HT-29 (cell line): ENCODE data around the gene UFSP2. TPM values are rescaled to one million over a fixed set of nuclear protein-coding genes. Genes with fewer than 3 reads are reported as not detected.
"Not testable (repeated sequence)": the region's sequence is repeated elsewhere in the genome, so short reads cannot be mapped to it uniquely, and the experiment has no call there.

Source experiments
- DNase-seq: peaks from one replicate; pipeline ENCODE4 v3.0.0-alpha.2; 2015; ENCODE audit warnings: low spot score
- total RNA-seq: library from RNA; depleted of rRNA; stranded (reverse); fragments of >200 nt; shearing (Covaris generic); gene quantifications from 2 replicates; pipeline ENCODE4 v1.2.3, GENCODE V29; 2014

The UFSP2 gene
- total RNA-seq, 1 experiment from 2014 or later = 5.2 TPM

GRCh38 chr4:185384061-185384460 is 41.7 kb downstream of the UFSP2 start:
- no peak for DNase-seq

DNA sequence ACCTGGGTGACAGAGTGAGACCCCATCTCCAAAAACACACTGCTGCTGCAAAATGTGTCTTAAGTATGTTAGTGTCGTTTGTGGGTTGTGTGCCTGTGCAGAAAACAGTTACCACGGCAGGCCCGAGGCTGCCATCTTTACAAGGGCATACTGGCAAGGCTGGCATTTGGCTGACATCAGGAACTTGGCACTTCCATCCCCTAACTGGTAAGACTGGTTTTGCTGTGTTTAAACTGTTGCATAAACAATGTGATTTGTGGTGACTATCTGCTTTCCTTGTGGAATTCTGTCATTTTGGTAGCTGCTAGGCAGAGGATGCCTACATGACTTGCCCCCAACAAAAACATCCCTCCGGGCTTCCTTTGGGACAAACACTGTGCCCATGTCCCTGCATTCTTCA is 42.3 kb downstream of the UFSP2 start:
- DNase-seq = peak; percentile 70

DNA sequence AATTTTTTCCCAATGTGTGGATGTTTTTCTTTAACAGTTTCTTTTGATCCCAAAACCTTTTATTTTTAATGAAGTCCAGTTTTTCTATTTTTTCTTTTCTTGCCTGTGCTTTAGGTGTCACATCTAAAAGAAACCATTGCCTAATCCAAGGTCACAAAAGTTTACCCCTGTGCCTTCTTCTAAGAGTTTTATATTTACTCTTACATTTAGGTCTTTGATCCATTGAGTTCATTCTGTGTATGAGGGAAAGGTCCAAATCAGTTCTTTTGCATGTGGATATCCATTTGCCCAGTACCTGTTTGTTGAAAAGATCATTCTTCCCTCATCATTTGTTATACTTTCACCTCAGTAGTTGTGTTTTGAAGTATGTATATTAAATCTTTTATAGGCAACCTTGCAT is 43.0 kb downstream of the UFSP2 start:
- DNase-seq = no peak

GRCh38 chr4:185381288-185382196 is 44.2 kb downstream of the UFSP2 start:
- no peak for DNase-seq

DNA sequence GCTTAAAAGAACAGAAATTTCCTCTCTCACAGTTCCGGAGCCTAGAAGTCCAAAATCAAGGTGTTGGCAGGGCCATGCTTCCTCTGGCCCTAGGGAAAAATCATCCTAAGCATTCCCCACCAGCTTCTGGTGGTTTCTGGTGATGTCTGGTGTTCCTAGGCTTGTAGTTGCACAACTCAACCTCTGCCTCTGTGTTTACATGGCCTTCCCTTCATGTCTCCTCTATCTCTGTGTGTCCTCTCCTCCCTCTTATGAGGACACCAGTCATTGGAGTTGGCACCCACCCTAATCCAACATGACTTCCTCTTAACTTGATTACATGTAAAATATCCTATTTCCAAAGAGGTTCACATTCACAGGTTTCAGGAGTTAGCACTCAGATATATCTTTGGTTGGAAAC is 45.4 kb downstream of the UFSP2 start:
- no peak for DNase-seq

- no peak for DNase-seq
Observed at GRCh38 chr4:185379326-185380295, 46.2 kb downstream of the UFSP2 start.

DNA sequence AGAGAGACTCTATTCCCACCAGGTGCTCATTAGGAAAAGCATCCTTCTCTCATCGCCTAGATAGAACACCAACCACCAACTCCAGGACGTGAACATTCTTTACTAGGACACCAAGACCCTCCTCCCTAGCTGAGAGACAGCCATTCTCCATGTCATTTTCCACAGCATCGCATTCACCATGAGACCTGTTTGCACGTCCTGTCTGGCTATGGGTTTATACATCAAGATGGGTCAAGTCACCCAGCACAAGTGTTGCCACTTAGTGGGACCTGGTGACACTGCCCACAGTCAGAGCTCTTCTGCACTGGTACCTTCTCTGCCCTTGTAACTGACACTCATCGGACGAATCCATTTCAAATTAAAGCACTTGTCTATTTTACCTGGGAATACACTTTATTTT is 47.5 kb downstream of the UFSP2 start:
- DNase-seq = no peak

DNA sequence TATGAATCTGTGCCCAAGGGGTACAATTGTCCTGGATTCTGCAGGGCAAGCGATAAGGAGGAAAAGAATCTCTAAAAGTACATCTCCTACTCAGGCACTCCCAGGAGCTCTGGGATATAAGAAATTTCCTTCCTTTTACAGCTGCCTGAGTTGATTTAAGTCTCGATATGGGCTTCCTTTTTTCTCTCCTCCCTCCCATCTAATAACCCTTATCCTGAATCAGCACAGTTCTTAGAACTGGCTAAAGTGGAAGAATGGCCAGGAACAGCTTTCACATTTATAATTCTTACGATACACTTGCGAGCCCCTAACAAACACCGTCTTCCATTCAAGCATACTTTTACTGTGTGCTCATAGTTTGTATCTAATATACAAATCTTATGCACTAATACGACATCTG is 51.2 kb downstream of the UFSP2 start:
- DNase-seq = no peak

- DNase-seq = no peak
Observed at GRCh38 chr4:185374027-185374426, 51.7 kb downstream of the UFSP2 start.

DNA sequence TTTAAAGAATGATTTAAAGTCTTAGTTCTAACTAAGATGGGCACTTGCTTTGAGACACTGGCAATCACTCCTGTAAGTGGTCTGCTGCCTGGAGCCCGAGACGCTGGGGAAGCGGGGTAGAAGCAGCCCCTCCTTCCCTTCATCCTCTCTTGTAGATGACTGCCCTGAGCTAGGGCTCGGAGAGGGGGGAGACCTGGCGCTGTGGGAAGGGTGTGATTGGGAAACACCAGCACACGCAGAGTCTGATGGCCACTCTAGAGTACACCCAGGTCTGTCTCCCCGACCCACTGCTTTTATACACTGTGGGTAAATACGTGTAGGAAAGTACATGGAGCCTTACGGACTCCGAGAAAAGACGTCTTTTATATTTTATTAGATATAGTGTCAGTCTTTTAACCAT is 54.1 kb downstream of the UFSP2 start:
- DNase-seq = no peak

DNA sequence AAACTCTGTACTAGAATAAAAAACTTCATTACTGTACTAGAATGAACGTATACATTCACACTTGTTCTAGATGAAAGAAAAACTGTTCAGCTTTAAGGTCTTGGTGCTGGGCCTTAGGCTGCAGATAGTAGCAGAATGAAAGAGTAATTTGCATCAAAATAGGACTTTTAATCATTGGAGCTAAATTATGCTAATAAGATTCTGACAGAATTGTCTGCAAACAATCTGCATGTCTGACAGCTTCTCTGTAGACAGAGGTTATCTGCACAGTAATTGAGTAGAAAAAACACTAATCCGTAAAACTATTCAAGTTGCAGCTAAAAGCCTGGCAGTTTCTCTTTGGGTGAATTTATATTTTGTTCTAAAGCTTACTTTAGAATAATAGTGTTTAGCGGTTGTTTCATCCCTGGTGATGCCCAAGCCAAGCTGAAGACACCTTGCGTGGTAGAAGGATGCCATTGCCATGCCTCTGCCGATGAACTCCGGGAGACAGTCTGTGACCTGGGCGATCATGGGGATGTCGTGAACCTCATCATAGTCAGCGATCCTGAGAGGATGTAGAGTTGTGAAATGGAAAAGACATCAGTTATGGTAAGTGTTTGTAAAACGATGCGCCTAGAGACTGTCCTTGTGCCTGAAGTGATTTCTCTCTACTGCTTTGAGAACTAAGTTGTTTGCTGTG is 55.4 kb downstream of the UFSP2 start:
- no peak for DNase-seq

GRCh38 chr4:185369731-185370130 is 56.0 kb downstream of the UFSP2 start:
- no peak for DNase-seq

DNA sequence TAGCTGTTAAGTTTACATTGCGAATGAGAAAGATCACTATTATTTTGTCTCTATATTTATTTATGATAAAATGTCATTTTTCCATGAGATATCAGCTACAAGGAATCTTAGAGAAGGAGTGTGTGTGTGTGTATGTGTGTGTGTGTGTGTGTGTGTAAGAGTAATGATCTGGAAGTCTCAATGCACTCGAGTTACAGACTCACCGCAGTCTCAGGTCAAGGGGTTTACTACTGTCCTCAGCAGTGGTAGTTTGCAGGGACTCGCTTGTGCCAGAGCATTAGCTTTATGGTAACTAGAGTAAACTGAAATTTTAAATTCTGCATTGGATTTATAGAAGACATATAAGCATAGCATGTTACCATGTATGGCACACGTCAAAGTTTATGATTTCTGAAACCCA is 60.9 kb downstream of the UFSP2 start:
- DNase-seq = no peak

- no peak for DNase-seq
Observed at GRCh38 chr4:185363251-185363650, 62.5 kb downstream of the UFSP2 start.

DNA sequence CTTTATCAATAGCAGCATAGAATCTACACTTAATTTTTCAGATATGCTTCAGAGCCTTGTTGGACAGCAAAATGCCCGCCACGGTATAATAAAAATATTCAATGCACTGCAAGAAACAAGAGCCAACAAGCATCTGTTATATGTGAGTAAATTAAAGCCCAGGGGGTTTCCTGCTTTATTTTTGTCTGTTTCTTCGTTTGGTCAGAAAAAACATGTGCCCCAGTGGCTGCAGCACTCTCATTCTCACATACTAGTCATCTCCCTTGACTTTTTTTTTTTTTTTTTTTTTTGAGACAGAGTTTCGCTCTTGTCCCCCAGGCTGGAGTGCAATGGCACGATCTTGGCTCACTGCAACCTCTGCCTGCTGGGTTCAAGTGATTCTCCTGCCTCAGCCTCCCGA is 63.2 kb downstream of the UFSP2 start:
- not testable (repeated sequence) for DNase-seq

DNA sequence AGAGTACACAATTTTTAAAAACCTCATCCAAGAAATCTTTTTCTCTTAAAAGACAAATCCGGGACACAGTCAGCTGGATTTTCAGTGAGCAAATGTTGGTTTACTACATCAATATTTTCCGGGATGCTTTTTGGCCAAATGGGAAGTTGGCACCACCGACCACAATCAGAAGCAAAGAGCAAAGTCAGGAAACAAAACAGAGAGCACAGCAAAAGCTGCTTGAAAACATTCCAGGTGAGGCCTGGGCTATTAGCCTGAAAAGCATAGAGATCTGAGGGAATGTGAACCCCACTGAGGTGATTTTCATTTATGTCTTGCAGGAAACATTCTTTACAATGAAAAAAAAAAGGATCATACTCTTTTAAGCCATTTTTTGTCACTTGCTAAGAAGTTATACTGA is 63.9 kb downstream of the UFSP2 start:
- no peak for DNase-seq

- no peak for DNase-seq
Observed at GRCh38 chr4:185359767-185360446, 65.9 kb downstream of the UFSP2 start.

DNA sequence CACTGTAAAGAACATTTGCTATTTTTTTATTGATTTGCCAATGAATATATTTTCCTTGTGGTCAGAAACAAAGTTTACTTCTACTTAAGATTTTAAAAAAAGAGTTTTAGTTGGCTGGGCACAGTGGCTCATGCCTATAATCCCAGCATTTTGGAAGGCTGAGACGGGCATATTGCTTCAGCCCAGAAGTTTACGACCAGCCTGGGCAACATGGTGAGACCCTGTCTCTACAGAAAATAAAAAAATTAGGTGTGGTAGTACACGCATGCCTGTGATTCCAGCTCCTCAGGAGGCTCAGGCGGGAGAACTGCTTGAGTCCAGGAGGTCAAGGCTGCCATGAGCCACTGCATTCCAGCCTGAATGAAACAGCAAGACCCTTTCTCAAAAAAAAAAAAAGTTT is 66.8 kb downstream of the UFSP2 start:
- no peak for DNase-seq

GRCh38 chr4:185358514-185358913 is 67.2 kb downstream of the UFSP2 start:
- no peak for DNase-seq

- no peak for DNase-seq
Observed at GRCh38 chr4:185357733-185358440, 67.9 kb downstream of the UFSP2 start.

DNA sequence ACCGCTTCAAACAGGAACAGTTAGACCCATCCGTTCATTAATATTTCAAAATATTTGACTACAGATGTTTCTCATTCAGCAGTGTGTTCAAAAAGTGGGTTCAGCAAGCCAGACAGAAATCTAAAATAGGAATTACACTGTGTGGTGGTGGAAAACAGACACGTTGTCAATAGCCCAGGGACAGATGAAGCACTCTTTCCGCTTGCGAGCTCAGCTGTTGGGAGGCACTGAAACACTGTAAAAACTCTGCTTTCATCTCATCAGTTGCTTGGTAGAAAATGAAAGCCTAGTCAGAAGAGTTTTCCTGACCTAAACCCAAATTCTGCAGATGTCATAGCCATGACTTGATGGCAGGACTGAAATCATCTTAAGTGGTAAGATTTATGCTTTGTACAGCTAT is 68.6 kb downstream of the UFSP2 start:
- no peak for DNase-seq
